ENCODE results near the gene VANGL2. TPM values are rescaled to one million over a fixed set of nuclear protein-coding genes. Genes with fewer than 3 reads are reported as not detected.

Gene VANGL2
- total RNA-seq, 2 donors from 2014 or later, result 0.28 to 0.55 TPM

- H3K4me3 Mint-ChIP-seq, result no peak overlapping the region
- H3K27me3 Mint-ChIP-seq (ENCODE audit: low read depth), result no peaks in the 10 kb centered on the region
- peaks cover 10% of the 10 kb centered on the region for H3K4me1 Mint-ChIP-seq (ENCODE audit: low read depth)
- ATAC-seq (replicated peaks in 1 of 2) (peak in 1 of 2 donors; percentile 9), DNase-seq (no peak)
- H3K36me3 Mint-ChIP-seq (ENCODE audit: insufficient read depth in 2 of 2), result peaks cover 0 to 4% of the 10 kb centered on the region in 2 donors
- H3K9me3 Mint-ChIP-seq, result no peaks in the 10 kb centered on the region
- H3K27ac Mint-ChIP-seq, result peak overlapping the region; percentile 62
Observed at GRCh38 chr1:160363010-160363409, 37.4 kb upstream of the VANGL2 start.

- no peaks in the 10 kb centered on the region for H3K27me3 Mint-ChIP-seq (ENCODE audit: low read depth)
- H3K27ac Mint-ChIP-seq, result no peak overlapping the region
- ATAC-seq (replicated peaks in 1 of 2) (no peak), DNase-seq (no peak)
- H3K36me3 Mint-ChIP-seq (ENCODE audit: insufficient read depth in 2 of 2), result no peaks in the 10 kb centered on the region
- H3K4me3 Mint-ChIP-seq, result no peak overlapping the region
- H3K9me3 Mint-ChIP-seq, result no peaks in the 10 kb centered on the region
- peaks cover 10% of the 10 kb centered on the region for H3K4me1 Mint-ChIP-seq (ENCODE audit: low read depth)
Observed at GRCh38 chr1:160363951-160364735, 36.2 kb upstream of the VANGL2 start.

GRCh38 chr1:160365325-160365724, 35.0 kb upstream of the VANGL2 start:
- ATAC-seq (replicated peaks in 1 of 2), result no peak
- H3K27me3 Mint-ChIP-seq (ENCODE audit: low read depth), result no peaks in the 10 kb centered on the region
- no peak overlapping the region for H3K27ac Mint-ChIP-seq
- no peaks in the 10 kb centered on the region for H3K36me3 Mint-ChIP-seq (ENCODE audit: insufficient read depth in 2 of 2)
- peaks cover 10% of the 10 kb centered on the region for H3K4me1 Mint-ChIP-seq (ENCODE audit: low read depth)
- DNase-seq, result no peak
- H3K9me3 Mint-ChIP-seq, result no peaks in the 10 kb centered on the region
- no peak overlapping the region for H3K4me3 Mint-ChIP-seq

GRCh38 chr1:160366731-160367515, 33.4 kb upstream of the VANGL2 start, which contains the start of gene NHLH1:
Gene NHLH1 (plus strand): TSS chr1:160367071. CDS start chr1:160370732, 3,661 bp downstream.
- Mint-ChIP-seq H3K27me3 (ENCODE audit: low read depth) (no peaks in the 10 kb centered on the region), H3K4me3 (no peak within 1 kb of the TSS), H3K36me3 (ENCODE audit: insufficient read depth in 2 of 2) (no peaks in the 10 kb centered on the region), H3K4me1 (ENCODE audit: low read depth) (peaks cover 9% of the 10 kb centered on the region), H3K27ac (no peak within 1 kb of the TSS), H3K9me3 (no peaks in the 10 kb centered on the region)
- ATAC-seq (replicated peaks in 1 of 2) (no peak), DNase-seq (no peak)

GRCh38 chr1:160367516-160367900, 32.9 kb upstream of the VANGL2 start:
- DNase-seq, result no peak
- ATAC-seq (replicated peaks in 1 of 2), result no peak
- Mint-ChIP-seq H3K27me3 (ENCODE audit: low read depth) (no peaks in the 10 kb centered on the region), H3K9me3 (no peaks in the 10 kb centered on the region), H3K4me1 (ENCODE audit: low read depth) (peaks cover 3% of the 10 kb centered on the region), H3K36me3 (ENCODE audit: insufficient read depth in 2 of 2) (no peaks in the 10 kb centered on the region), H3K27ac (no peak overlapping the region), H3K4me3 (no peak overlapping the region)

GRCh38 chr1:160367934-160368923, 32.1 kb upstream of the VANGL2 start:
- Mint-ChIP-seq H3K27me3 (ENCODE audit: low read depth) (no peaks in the 10 kb centered on the region), H3K36me3 (ENCODE audit: insufficient read depth in 2 of 2) (no peaks in the 10 kb centered on the region), H3K9me3 (no peaks in the 10 kb centered on the region), H3K4me3 (no peak overlapping the region), H3K4me1 (ENCODE audit: low read depth) (no peaks in the 10 kb centered on the region), H3K27ac (no peak overlapping the region)
- no peak for ATAC-seq (replicated peaks in 1 of 2)
- DNase-seq, result no peak

GRCh38 chr1:160369087-160369486, 31.3 kb upstream of the VANGL2 start:
- Mint-ChIP-seq H3K9me3 (no peaks in the 10 kb centered on the region), H3K27ac (no peak overlapping the region), H3K4me1 (ENCODE audit: low read depth) (no peaks in the 10 kb centered on the region), H3K27me3 (ENCODE audit: low read depth) (no peaks in the 10 kb centered on the region), H3K36me3 (ENCODE audit: insufficient read depth in 2 of 2) (no peaks in the 10 kb centered on the region), H3K4me3 (no peak overlapping the region)
- DNase-seq, result no peak
- ATAC-seq (replicated peaks in 1 of 2), result no peak

GRCh38 chr1:160370561-160371345, 29.6 kb upstream of the VANGL2 start:
- Mint-ChIP-seq H3K9me3 (no peaks in the 10 kb centered on the region), H3K4me3 (no peak overlapping the region), H3K4me1 (ENCODE audit: low read depth) (peaks cover 4% of the 10 kb centered on the region), H3K36me3 (ENCODE audit: insufficient read depth in 2 of 2) (no peaks in the 10 kb centered on the region), H3K27me3 (ENCODE audit: low read depth) (no peaks in the 10 kb centered on the region), H3K27ac (no peak overlapping the region)
- DNase-seq (no peak), ATAC-seq (replicated peaks in 1 of 2) (no peak)

- Mint-ChIP-seq H3K27me3 (ENCODE audit: low read depth) (no peaks in the 10 kb centered on the region), H3K36me3 (ENCODE audit: insufficient read depth in 2 of 2) (no peaks in the 10 kb centered on the region), H3K27ac (no peak overlapping the region), H3K4me1 (ENCODE audit: low read depth) (peaks cover 9% of the 10 kb centered on the region), H3K9me3 (no peaks in the 10 kb centered on the region), H3K4me3 (no peak overlapping the region)
- ATAC-seq (replicated peaks in 1 of 2) (no peak), DNase-seq (no peak)
Observed at GRCh38 chr1:160371346-160371631, 29.1 kb upstream of the VANGL2 start.

- no peaks in the 10 kb centered on the region for H3K9me3 Mint-ChIP-seq
- no peaks in the 10 kb centered on the region for H3K36me3 Mint-ChIP-seq (ENCODE audit: insufficient read depth in 2 of 2)
- peaks cover 11% of the 10 kb centered on the region for H3K4me1 Mint-ChIP-seq (ENCODE audit: low read depth)
- no peak overlapping the region for H3K27ac Mint-ChIP-seq
- DNase-seq (no peak), ATAC-seq (replicated peaks in 1 of 2) (no peak)
- no peaks in the 10 kb centered on the region for H3K27me3 Mint-ChIP-seq (ENCODE audit: low read depth)
- H3K4me3 Mint-ChIP-seq, result no peak overlapping the region
Observed at GRCh38 chr1:160371756-160372155, 28.6 kb upstream of the VANGL2 start.

GRCh38 chr1:160373696-160374095, 26.7 kb upstream of the VANGL2 start:
- H3K36me3 Mint-ChIP-seq (ENCODE audit: insufficient read depth in 2 of 2), result no peaks in the 10 kb centered on the region

GRCh38 chr1:160374306-160375110, 25.9 kb upstream of the VANGL2 start:
- Mint-ChIP-seq H3K36me3 (ENCODE audit: insufficient read depth in 2 of 2) (no peaks in the 10 kb centered on the region), H3K27me3 (ENCODE audit: low read depth) (no peaks in the 10 kb centered on the region), H3K4me1 (ENCODE audit: low read depth) (peaks cover 11% of the 10 kb centered on the region), H3K9me3 (no peaks in the 10 kb centered on the region), H3K27ac (no peak overlapping the region), H3K4me3 (peak overlapping the region in 1 of 2 donors; percentile 5)
- ATAC-seq (replicated peaks in 1 of 2), result no peak
- no peak for DNase-seq

More at GRCh38 chr1:160373696-160374095, 26.7 kb upstream of the VANGL2 start:
- no peak overlapping the region for H3K4me3 Mint-ChIP-seq
- peaks cover 11% of the 10 kb centered on the region for H3K4me1 Mint-ChIP-seq (ENCODE audit: low read depth)
- H3K27ac Mint-ChIP-seq, result no peak overlapping the region
- H3K9me3 Mint-ChIP-seq, result no peaks in the 10 kb centered on the region
- ATAC-seq (replicated peaks in 1 of 2) (no peak), DNase-seq (no peak)
- no peaks in the 10 kb centered on the region for H3K27me3 Mint-ChIP-seq (ENCODE audit: low read depth)
